PC-3 (cell line): Measurements from ENCODE around the gene KLHL21. TPM values are rescaled to one million over a fixed set of nuclear protein-coding genes. Genes with fewer than 3 reads are reported as not detected.

Experiments used
- ATAC-seq: fragments of 200-7000 bp; cut with Tn5 transposase; 2 replicates; pipeline ENCODE4 v1.9.1; 2020; ENCODE audit warnings: mild to moderate bottlenecking, moderate library complexity
- BruUV-seq: library from RNA; stranded (reverse); fragments of 400-500 nt; replicated peaks from 2 replicates; lab custom pipeline; 2021; lab: Mats Ljungman, UMichigan
- CTCF ChIA-PET: fragments of 300-600 bp; sonication (Branson Sonifier 250); formaldehyde crosslinking; loops from one replicate; lab custom pipeline; 2022; ENCODE audit warnings: antibody characterized with exemption; lab: Charles Lee
- POLR2A ChIA-PET: fragments of 300-600 bp; sonication (Branson Sonifier 250); formaldehyde crosslinking; loops from one replicate; lab custom pipeline; 2022; ENCODE audit warnings: antibody characterized with exemption; ENCODE audit not compliant: unreplicated experiment; lab: Charles Lee
- DNase-seq: peaks from one replicate; pipeline ENCODE4 v3.0.0-alpha.2; 2015
- H2AFZ ChIP-seq: fragments of 300-600 bp; sonication (generic); 2 replicates; pipeline ENCODE4 v1.6.0; 2016; ENCODE audit warnings: antibody characterized with exemption, low read length
- H3F3A ChIP-seq: fragments of 300-600 bp; sonication (generic); one replicate; pipeline ENCODE4 v1.6.0; 2017; ENCODE audit warnings: antibody characterized with exemption, low read length, control low read depth, mild to moderate bottlenecking; ENCODE audit not compliant: unreplicated experiment
- H3K27ac ChIP-seq: fragments of 300-600 bp; sonication (generic); 2 replicates; pipeline ENCODE4 v1.5.1; 2016; ENCODE audit warnings: mild to moderate bottlenecking, low read length
- H3K27me3 ChIP-seq: fragments of 300-600 bp; sonication (generic); 2 replicates; pipeline ENCODE4 v1.6.1; 2016; ENCODE audit warnings: low read length, mixed read lengths
- H3K36me3 ChIP-seq: fragments of 300-600 bp; sonication (generic); 2 replicates; pipeline ENCODE4 v1.6.1; 2016; ENCODE audit warnings: low read depth, mixed run types, low read length, mixed read lengths
- H3K4me1 ChIP-seq: fragments of 300-600 bp; sonication (generic); 2 replicates; pipeline ENCODE4 v1.5.1; 2016; ENCODE audit warnings: low read length; ENCODE audit not compliant: insufficient read depth
- H3K4me2 ChIP-seq: fragments of 300-600 bp; sonication (generic); 2 replicates; pipeline ENCODE4 v1.6.0; 2016; ENCODE audit warnings: low read length
- H3K4me3 ChIP-seq: fragments of 300-600 bp; sonication (generic); 2 replicates; pipeline ENCODE4 v1.5.1; 2016; ENCODE audit warnings: mild to moderate bottlenecking, low read length, mixed read lengths
- H3K79me2 ChIP-seq: fragments of 300-600 bp; sonication (generic); 2 replicates; pipeline ENCODE4 v1.6.1; 2017; ENCODE audit warnings: low read length, mixed read lengths
- H3K9ac ChIP-seq: fragments of 300-600 bp; sonication (generic); 2 replicates; pipeline ENCODE4 v1.6.0; 2016; ENCODE audit warnings: mild to moderate bottlenecking, low read length
- H3K9me2 ChIP-seq: fragments of 300-600 bp; sonication (generic); replicated peaks from 2 replicates; pipeline ENCODE4 v1.6.1; 2016; ENCODE audit warnings: mixed run types, low read length, mixed read lengths
- H3K9me3 ChIP-seq: fragments of 300-600 bp; sonication (generic); 2 replicates; pipeline ENCODE4 v1.6.1; 2016; ENCODE audit warnings: low read length, mixed read lengths
- H4K20me1 ChIP-seq: fragments of 300-600 bp; sonication (generic); 2 replicates; pipeline ENCODE4 v1.6.1; 2016; ENCODE audit warnings: low read length, mixed read lengths
- EZH2 ChIP-seq: fragments of 300-600 bp; sonication (generic); IDR thresholded peaks from one replicate; pipeline ENCODE4 v1.6.1; 2017; ENCODE audit warnings: antibody characterized with exemption, mild to moderate bottlenecking, low read length; ENCODE audit not compliant: unreplicated experiment
- EZH2phosphoT487 ChIP-seq: fragments of 300-600 bp; sonication (generic); IDR thresholded peaks from 2 replicates; pipeline ENCODE4 v1.6.1; 2018; ENCODE audit warnings: mild to moderate bottlenecking, antibody characterized with exemption, low read length, borderline replicate concordance
- intact Hi-C: fragments of 100-400 bp; cut with micrococcal nuclease; formaldehyde crosslinking; loops from 2 replicates; pipeline ENCODE4 v1.9.0; 2023
- total RNA-seq: library from RNA; depleted of rRNA; stranded (reverse); fragments of >200 nt; gene quantifications from 2 replicates; pipeline ENCODE4 v1.2.3, GENCODE V29; 2014
- TF ChIP-seq, protein P1 (sequence below): fragments of 300-600 bp; sonication (generic); conservative IDR thresholded peaks from 2 replicates; pipeline ENCODE4 v1.5.1; 2017; ENCODE audit warnings: antibody characterized with exemption, low read depth, mild to moderate bottlenecking, low read length

KLHL21 gene
- total RNA-seq, 1 experiment from 2014 or later: 82.5 TPM

DNA sequence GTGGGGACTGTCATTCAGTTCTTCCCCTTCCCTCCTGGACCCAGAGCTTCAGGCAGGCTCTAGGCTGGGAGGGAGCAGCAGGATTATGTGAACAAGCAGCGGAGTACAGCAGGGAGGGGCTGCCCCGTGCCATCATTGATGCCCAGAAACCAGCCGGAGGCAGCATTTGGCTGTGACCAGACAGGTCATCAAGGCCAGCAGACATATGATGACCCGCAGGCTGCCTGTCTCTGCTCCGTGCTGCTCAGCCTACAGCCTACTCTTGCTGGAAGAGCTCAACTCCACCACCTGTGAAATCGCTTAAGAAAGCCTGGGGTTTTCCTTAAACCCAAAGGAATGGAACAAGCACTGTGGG is 4.9 kb downstream of the KLHL21 start:
- Histone ChIP-seq H3K36me3 (peaks cover 55% of the 10 kb centered on the region), H3K4me3 (no peak overlapping the region), H3K4me2 (no peak overlapping the region), H3K27ac (no peak overlapping the region), H3K27me3 (no peaks in the 10 kb centered on the region), H4K20me1 (peaks cover 59% of the 10 kb centered on the region), H3K9me3 (no peaks in the 10 kb centered on the region), H3K9me2 (no peaks in the 10 kb centered on the region), H3K9ac (no peak overlapping the region), H3K4me1 (peaks cover 16% of the 10 kb centered on the region), H2AFZ (no peak overlapping the region), H3K79me2 (peaks cover 81% of the 10 kb centered on the region), H3F3A (no peaks in the 10 kb centered on the region)
- CTCF ChIA-PET: interaction anchor here (0.6 to 0.7 kb wide), 2 partner anchors 138 to 515 kb away, joined by 3 to 5 read pairs; no protein-coding TSS in a partner anchor
- TF ChIP-seq, protein P1, sequence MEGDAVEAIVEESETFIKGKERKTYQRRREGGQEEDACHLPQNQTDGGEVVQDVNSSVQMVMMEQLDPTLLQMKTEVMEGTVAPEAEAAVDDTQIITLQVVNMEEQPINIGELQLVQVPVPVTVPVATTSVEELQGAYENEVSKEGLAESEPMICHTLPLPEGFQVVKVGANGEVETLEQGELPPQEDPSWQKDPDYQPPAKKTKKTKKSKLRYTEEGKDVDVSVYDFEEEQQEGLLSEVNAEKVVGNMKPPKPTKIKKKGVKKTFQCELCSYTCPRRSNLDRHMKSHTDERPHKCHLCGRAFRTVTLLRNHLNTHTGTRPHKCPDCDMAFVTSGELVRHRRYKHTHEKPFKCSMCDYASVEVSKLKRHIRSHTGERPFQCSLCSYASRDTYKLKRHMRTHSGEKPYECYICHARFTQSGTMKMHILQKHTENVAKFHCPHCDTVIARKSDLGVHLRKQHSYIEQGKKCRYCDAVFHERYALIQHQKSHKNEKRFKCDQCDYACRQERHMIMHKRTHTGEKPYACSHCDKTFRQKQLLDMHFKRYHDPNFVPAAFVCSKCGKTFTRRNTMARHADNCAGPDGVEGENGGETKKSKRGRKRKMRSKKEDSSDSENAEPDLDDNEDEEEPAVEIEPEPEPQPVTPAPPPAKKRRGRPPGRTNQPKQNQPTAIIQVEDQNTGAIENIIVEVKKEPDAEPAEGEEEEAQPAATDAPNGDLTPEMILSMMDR: no peak
- TF ChIP-seq EZH2phosphoT487 (no peak), EZH2 (no peak)
- BruUV-seq: no TSS peak
- POLR2A ChIA-PET: interaction anchor here (0.7 kb wide), 1 partner anchor 15 kb away, joined by 4 read pairs; no protein-coding TSS in a partner anchor
- ATAC-seq (no peak), DNase-seq (no peak)
- intact Hi-C loops: no loop called here

DNA sequence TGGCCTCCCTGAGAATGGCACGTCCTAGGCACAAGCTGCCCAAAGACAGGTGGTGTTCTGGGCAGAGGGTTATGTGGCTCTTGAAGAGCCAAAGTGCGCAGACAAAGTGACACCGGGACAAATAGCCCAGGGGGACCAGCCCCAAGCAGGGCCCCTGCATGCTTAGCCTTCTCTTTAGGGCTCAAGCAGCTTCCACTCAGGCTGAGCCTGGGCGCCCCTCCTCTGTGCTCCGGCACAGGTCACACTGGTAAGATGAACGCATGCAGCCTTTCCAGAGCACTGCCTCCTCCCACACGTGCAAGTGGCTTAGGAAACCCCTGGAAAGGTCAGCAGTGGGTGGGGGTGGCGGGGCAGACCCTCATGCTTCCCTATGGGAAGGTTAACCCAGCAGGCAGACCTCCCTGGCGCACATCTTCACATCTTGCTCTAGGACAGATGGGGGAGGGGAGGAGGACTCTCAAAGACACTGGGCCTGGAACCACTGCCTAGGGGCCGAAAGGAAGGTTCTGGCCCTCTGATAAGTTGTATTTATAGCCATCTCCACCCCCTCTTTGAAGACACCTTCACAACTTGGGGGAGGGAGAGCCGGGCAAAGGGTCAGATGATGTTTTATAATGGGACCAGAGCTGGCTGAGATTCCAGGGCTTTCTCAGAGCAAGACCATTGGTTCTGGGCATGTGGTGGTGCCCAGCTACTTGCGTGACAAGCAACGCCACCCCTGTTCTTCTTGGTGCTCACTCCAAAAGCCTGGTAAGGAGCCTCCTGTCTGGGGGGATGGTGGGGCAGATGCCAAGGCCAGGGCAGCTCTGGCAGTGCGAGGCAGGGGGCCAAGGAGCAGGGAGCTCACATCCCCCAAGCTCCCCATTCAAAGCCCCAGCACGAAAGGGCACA is 5.5 kb downstream of the KLHL21 start:
- no TSS peak for BruUV-seq
- no peak overlapping the region for H3K9ac ChIP-seq
- no peak overlapping the region for H2AFZ ChIP-seq
- H3K4me1 ChIP-seq: peaks cover 16% of the 10 kb centered on the region
- H3K4me2 ChIP-seq: no peak overlapping the region
- ChIA-PET POLR2A (interaction anchor here (0.7 kb wide), 1 partner anchor 14 kb away, joined by 4 read pairs; no protein-coding TSS in a partner anchor), CTCF (interaction anchor here (0.6 to 0.7 kb wide), 2 partner anchors 137 to 515 kb away, joined by 3 to 5 read pairs; no protein-coding TSS in a partner anchor)
- no peaks in the 10 kb centered on the region for H3K9me3 ChIP-seq
- H3K36me3 ChIP-seq: peaks cover 60% of the 10 kb centered on the region
- ATAC-seq: no peak
- H3K27ac ChIP-seq: no peak overlapping the region
- H3K9me2 ChIP-seq: no peaks in the 10 kb centered on the region
- H3K4me3 ChIP-seq: no peak overlapping the region
- TF ChIP-seq, protein P1: no peak
- TF ChIP-seq EZH2phosphoT487 (no peak), EZH2 (no peak)
- H3F3A ChIP-seq: no peaks in the 10 kb centered on the region
- no peak for DNase-seq
- no peaks in the 10 kb centered on the region for H3K27me3 ChIP-seq
- H4K20me1 ChIP-seq: peaks cover 66% of the 10 kb centered on the region
- H3K79me2 ChIP-seq: peaks cover 79% of the 10 kb centered on the region
- intact Hi-C loops: no loop called here

DNA sequence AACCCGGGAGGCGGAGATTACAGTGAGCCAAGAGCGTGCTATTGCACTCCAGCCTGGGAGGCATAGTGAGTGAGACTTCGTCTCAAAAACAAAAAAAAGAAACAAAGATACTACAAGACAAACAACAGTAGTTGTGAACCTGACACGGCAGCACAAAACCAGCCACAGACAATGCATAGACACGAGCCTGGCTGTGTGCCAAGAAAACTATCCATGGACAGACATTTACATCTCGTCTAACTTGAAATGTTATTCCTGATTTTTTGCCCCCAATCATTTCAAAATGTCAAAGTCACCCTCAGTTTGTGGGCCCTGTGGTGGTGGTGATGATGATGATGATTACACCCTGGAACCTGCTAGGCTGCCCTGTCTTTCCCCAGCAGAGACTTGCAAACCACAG is 6.3 kb downstream of the KLHL21 start:
- peaks cover 71% of the 10 kb centered on the region for H3K79me2 ChIP-seq

More for the DNA sequence above, 6.3 kb downstream of the KLHL21 start:
- Histone ChIP-seq H3K4me2 (no peak overlapping the region), H3K27ac (no peak overlapping the region), H2AFZ (no peak overlapping the region), H3K4me1 (peaks cover 16% of the 10 kb centered on the region), H3K9me3 (no peaks in the 10 kb centered on the region), H3K9ac (no peak overlapping the region), H3K27me3 (no peaks in the 10 kb centered on the region), H3F3A (no peaks in the 10 kb centered on the region), H3K9me2 (no peaks in the 10 kb centered on the region), H3K4me3 (no peak overlapping the region), H4K20me1 (peaks cover 73% of the 10 kb centered on the region), H3K36me3 (peaks cover 64% of the 10 kb centered on the region)
- intact Hi-C loops: no loop called here
- DNase-seq (no peak), ATAC-seq (no peak)
- ChIA-PET POLR2A (no interaction called here), CTCF (no interaction called here)
- TF ChIP-seq EZH2 (no peak), EZH2phosphoT487 (no peak)
- TF ChIP-seq, protein P1: no peak
- no TSS peak for BruUV-seq
